HEK293 (cell line): ENCODE data around the gene TSHZ2.

Source experiments
- CTCF ChIP-seq: fragments of 450-650 bp; formaldehyde crosslinking; IDR thresholded peaks from 2 replicates; pipeline ENCODE4 v1.5.1; 2016; ENCODE audit warnings: missing biosample characterization, missing genetic modification characterization
- KLF9 ChIP-seq: fragments of 450-650 bp; formaldehyde crosslinking; IDR thresholded peaks from 2 replicates; pipeline ENCODE4 v1.5.1; 2016; ENCODE audit warnings: missing biosample characterization, missing genetic modification characterization, low read depth
- ZBTB7A ChIP-seq: fragments of 450-650 bp; formaldehyde crosslinking; IDR thresholded peaks from 2 replicates; pipeline ENCODE4 v1.5.1; 2016; ENCODE audit warnings: low read depth, missing biosample characterization, missing genetic modification characterization
- ZFP41 ChIP-seq: fragments of 450-650 bp; formaldehyde crosslinking; IDR thresholded peaks from 2 replicates; pipeline ENCODE4 v1.5.1; 2016; ENCODE audit warnings: missing biosample characterization, missing genetic modification characterization, borderline replicate concordance
- ZNF114 ChIP-seq: fragments of 450-650 bp; formaldehyde crosslinking; IDR thresholded peaks from 2 replicates; pipeline ENCODE4 v1.5.0; 2017; ENCODE audit warnings: missing biosample characterization, missing genetic modification characterization
- ZNF24 ChIP-seq: fragments of 450-650 bp; formaldehyde crosslinking; IDR thresholded peaks from 2 replicates; pipeline ENCODE4 v1.5.1; 2016; ENCODE audit warnings: missing biosample characterization, missing genetic modification characterization
- ZNF302 ChIP-seq: fragments of 450-650 bp; formaldehyde crosslinking; IDR thresholded peaks from 2 replicates; pipeline ENCODE4 v1.5.1; 2016; ENCODE audit warnings: missing biosample characterization, missing genetic modification characterization, low read depth
- ZNF426 ChIP-seq: fragments of 450-650 bp; formaldehyde crosslinking; IDR thresholded peaks from 2 replicates; pipeline ENCODE4 v1.5.1; 2017; ENCODE audit warnings: missing biosample characterization, missing genetic modification characterization, mild to moderate bottlenecking, inconsistent platforms, moderate library complexity
- ZNF571 ChIP-seq: fragments of 450-650 bp; formaldehyde crosslinking; IDR thresholded peaks from 2 replicates; pipeline ENCODE4 v1.5.0; 2017; ENCODE audit warnings: missing biosample characterization, missing genetic modification characterization
- ZNF660 ChIP-seq: fragments of 450-650 bp; IDR thresholded peaks from 2 replicates; pipeline ENCODE4 v1.5.1; 2018; ENCODE audit warnings: missing biosample characterization, mild to moderate bottlenecking, missing genetic modification characterization
- TF ChIP-seq, protein P1 (sequence below): fragments of 450-650 bp; formaldehyde crosslinking; IDR thresholded peaks from 2 replicates; pipeline ENCODE4 v1.5.1; 2016; ENCODE audit warnings: missing biosample characterization, missing genetic modification characterization
- TF ChIP-seq, protein P2 (sequence below): fragments of 450-650 bp; formaldehyde crosslinking; optimal IDR thresholded peaks from 2 replicates; pipeline ENCODE3; 2016; ENCODE audit warnings: missing biosample characterization, mild to moderate bottlenecking, missing genetic modification characterization

- TF ChIP-seq ZFP41 (no peak), CTCF (no peak), ZNF302 (no peak), ZNF426 (tag by site-specific recombination) (no peak), ZNF571 (no peak), ZNF114 (tag by site-specific recombination) (no peak), ZBTB7A (tag by site-specific recombination) (no peak), KLF9 (no peak), ZNF24 (no peak), ZNF660 (no peak)
- TF ChIP-seq, protein P1, sequence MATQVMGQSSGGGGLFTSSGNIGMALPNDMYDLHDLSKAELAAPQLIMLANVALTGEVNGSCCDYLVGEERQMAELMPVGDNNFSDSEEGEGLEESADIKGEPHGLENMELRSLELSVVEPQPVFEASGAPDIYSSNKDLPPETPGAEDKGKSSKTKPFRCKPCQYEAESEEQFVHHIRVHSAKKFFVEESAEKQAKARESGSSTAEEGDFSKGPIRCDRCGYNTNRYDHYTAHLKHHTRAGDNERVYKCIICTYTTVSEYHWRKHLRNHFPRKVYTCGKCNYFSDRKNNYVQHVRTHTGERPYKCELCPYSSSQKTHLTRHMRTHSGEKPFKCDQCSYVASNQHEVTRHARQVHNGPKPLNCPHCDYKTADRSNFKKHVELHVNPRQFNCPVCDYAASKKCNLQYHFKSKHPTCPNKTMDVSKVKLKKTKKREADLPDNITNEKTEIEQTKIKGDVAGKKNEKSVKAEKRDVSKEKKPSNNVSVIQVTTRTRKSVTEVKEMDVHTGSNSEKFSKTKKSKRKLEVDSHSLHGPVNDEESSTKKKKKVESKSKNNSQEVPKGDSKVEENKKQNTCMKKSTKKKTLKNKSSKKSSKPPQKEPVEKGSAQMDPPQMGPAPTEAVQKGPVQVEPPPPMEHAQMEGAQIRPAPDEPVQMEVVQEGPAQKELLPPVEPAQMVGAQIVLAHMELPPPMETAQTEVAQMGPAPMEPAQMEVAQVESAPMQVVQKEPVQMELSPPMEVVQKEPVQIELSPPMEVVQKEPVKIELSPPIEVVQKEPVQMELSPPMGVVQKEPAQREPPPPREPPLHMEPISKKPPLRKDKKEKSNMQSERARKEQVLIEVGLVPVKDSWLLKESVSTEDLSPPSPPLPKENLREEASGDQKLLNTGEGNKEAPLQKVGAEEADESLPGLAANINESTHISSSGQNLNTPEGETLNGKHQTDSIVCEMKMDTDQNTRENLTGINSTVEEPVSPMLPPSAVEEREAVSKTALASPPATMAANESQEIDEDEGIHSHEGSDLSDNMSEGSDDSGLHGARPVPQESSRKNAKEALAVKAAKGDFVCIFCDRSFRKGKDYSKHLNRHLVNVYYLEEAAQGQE (tag by site-specific recombination) = no peak
- TF ChIP-seq, protein P2, sequence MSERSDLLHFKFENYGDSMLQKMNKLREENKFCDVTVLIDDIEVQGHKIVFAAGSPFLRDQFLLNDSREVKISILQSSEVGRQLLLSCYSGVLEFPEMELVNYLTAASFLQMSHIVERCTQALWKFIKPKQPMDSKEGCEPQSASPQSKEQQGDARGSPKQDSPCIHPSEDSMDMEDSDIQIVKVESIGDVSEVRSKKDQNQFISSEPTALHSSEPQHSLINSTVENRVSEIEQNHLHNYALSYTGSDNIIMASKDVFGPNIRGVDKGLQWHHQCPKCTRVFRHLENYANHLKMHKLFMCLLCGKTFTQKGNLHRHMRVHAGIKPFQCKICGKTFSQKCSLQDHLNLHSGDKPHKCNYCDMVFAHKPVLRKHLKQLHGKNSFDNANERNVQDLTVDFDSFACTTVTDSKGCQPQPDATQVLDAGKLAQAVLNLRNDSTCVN (tag by site-specific recombination) = no peak
Measured at GRCh38 chr20:53195876-53196610, 223.9 kb downstream of the TSHZ2 start.
